Ishikawa (cell line): ENCODE data around the gene MARS1.

Experiments
- CEBPB ChIP-seq: IDR thresholded peaks from 2 replicates; pipeline ENCODE4 v1.6.1; 2012
- CREB1 ChIP-seq: IDR thresholded peaks from 2 replicates; pipeline ENCODE4 v1.6.1; 2012; ENCODE audit warnings: low read depth
- EGR1 ChIP-seq: IDR thresholded peaks from 2 replicates; pipeline ENCODE4 v1.6.1; 2012
- EP300 ChIP-seq: IDR thresholded peaks from 2 replicates; pipeline ENCODE4 v1.6.1; 2012; ENCODE audit warnings: borderline replicate concordance
- FOXM1 ChIP-seq: IDR thresholded peaks from 2 replicates; pipeline ENCODE4 v1.6.1; 2012; ENCODE audit warnings: low read depth, borderline replicate concordance
- NFIC ChIP-seq: IDR thresholded peaks from 2 replicates; pipeline ENCODE4 v1.6.1; 2012
- RAD21 ChIP-seq: IDR thresholded peaks from 2 replicates; pipeline ENCODE4 v1.6.1; 2012; ENCODE audit warnings: low read depth
- TAF1 ChIP-seq: IDR thresholded peaks from 2 replicates; pipeline ENCODE4 v1.6.1; 2012; ENCODE audit warnings: low read depth, mild to moderate bottlenecking
- TCF12 ChIP-seq: IDR thresholded peaks from 2 replicates; pipeline ENCODE4 v1.6.1; 2012; ENCODE audit warnings: low read depth
- TEAD4 ChIP-seq: IDR thresholded peaks from 2 replicates; pipeline ENCODE4 v1.6.1; 2012
- USF1 ChIP-seq: IDR thresholded peaks from 2 replicates; pipeline ENCODE4 v1.6.1; 2012
- YY1 ChIP-seq: IDR thresholded peaks from 2 replicates; pipeline ENCODE4 v1.6.1; 2012; ENCODE audit warnings: low read depth
- ZBTB7A ChIP-seq: IDR thresholded peaks from 2 replicates; pipeline ENCODE4 v1.6.1; 2012; ENCODE audit warnings: low read depth
- TF ChIP-seq, protein P1 (sequence below): IDR thresholded peaks from 2 replicates; pipeline ENCODE4 v1.6.1; 2012; ENCODE audit warnings: low read depth, mild to moderate bottlenecking
- TF ChIP-seq, protein P2 (sequence below): IDR thresholded peaks from 2 replicates; pipeline ENCODE4 v1.6.1; 2012

Gene MARS1

GRCh38 chr12:57470286-57470969, 17.4 kb upstream of the MARS1 start:
- TF ChIP-seq TAF1 (no peak), CEBPB (no peak)

GRCh38 chr12:57470970-57471656, 16.8 kb upstream of the MARS1 start:
- TF ChIP-seq, protein P1, sequence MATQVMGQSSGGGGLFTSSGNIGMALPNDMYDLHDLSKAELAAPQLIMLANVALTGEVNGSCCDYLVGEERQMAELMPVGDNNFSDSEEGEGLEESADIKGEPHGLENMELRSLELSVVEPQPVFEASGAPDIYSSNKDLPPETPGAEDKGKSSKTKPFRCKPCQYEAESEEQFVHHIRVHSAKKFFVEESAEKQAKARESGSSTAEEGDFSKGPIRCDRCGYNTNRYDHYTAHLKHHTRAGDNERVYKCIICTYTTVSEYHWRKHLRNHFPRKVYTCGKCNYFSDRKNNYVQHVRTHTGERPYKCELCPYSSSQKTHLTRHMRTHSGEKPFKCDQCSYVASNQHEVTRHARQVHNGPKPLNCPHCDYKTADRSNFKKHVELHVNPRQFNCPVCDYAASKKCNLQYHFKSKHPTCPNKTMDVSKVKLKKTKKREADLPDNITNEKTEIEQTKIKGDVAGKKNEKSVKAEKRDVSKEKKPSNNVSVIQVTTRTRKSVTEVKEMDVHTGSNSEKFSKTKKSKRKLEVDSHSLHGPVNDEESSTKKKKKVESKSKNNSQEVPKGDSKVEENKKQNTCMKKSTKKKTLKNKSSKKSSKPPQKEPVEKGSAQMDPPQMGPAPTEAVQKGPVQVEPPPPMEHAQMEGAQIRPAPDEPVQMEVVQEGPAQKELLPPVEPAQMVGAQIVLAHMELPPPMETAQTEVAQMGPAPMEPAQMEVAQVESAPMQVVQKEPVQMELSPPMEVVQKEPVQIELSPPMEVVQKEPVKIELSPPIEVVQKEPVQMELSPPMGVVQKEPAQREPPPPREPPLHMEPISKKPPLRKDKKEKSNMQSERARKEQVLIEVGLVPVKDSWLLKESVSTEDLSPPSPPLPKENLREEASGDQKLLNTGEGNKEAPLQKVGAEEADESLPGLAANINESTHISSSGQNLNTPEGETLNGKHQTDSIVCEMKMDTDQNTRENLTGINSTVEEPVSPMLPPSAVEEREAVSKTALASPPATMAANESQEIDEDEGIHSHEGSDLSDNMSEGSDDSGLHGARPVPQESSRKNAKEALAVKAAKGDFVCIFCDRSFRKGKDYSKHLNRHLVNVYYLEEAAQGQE, result no peak
- no peak for TF ChIP-seq CEBPB
- no peak for TF ChIP-seq CREB1
- no peak for TF ChIP-seq USF1
- no peak for TF ChIP-seq NFIC
- no peak for TF ChIP-seq EGR1
- no peak for TF ChIP-seq RAD21
- no peak for TF ChIP-seq TCF12
- no peak for TF ChIP-seq EP300
- TF ChIP-seq TAF1, result no peak
- TF ChIP-seq, protein P2, sequence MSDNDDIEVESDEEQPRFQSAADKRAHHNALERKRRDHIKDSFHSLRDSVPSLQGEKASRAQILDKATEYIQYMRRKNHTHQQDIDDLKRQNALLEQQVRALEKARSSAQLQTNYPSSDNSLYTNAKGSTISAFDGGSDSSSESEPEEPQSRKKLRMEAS, result no peak
- no peak for TF ChIP-seq FOXM1
- no peak for TF ChIP-seq YY1
- no peak for TF ChIP-seq ZBTB7A
- TF ChIP-seq TEAD4, result no peak

- TF ChIP-seq, protein P2, result no peak
- TF ChIP-seq CREB1 (no peak), TCF12 (no peak), EP300 (no peak), CEBPB (no peak), USF1 (no peak), NFIC (no peak), FOXM1 (no peak), YY1 (no peak), ZBTB7A (no peak)
Observed at GRCh38 chr12:57471661-57472060, 16.2 kb upstream of the MARS1 start.

- TF ChIP-seq NFIC (no peak), TCF12 (no peak), USF1 (no peak), EGR1 (no peak), ZBTB7A (no peak), YY1 (no peak), EP300 (no peak), TEAD4 (no peak), TAF1 (no peak), CREB1 (no peak), RAD21 (no peak), CEBPB (no peak), FOXM1 (no peak)
- TF ChIP-seq, protein P2, result no peak
- TF ChIP-seq, protein P1, result no peak
Observed at GRCh38 chr12:57472391-57472790, 15.5 kb upstream of the MARS1 start.

DNA sequence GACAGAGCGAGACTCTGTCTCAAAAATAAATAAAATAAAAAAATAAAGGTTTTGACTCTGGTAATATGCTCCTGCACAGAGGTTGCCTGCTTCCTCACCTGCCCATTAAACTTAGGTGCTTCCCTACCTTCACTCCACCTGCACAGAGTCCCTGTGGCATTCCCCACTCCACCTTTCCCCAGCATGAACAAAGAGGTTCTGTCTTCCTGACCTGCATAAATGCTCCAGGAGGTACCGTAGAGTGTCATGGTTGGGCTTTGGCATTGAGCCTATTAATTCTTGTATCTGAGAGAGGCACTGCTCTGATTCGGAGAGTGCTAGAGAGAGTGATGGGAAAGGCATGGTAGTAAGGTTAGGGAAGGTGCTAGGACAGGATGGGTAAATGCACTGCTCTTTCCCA, 14.5 kb upstream of the MARS1 start:
- TF ChIP-seq CEBPB, result no peak
- no peak for TF ChIP-seq FOXM1
- TF ChIP-seq EP300, result no peak
- TF ChIP-seq USF1, result no peak
- TF ChIP-seq NFIC, result no peak
- TF ChIP-seq, protein P1, result no peak
- no peak for TF ChIP-seq TCF12
- TF ChIP-seq RAD21, result no peak
- TF ChIP-seq, protein P2, result no peak
- no peak for TF ChIP-seq TEAD4
- no peak for TF ChIP-seq ZBTB7A
- TF ChIP-seq CREB1, result no peak
- TF ChIP-seq EGR1, result no peak
- TF ChIP-seq TAF1, result no peak
- TF ChIP-seq YY1, result no peak
